Activated T-helper 2 cell treated with anti-CD3 and anti-CD28 coated beads, Interferon-gamma antibody, Interleukin-2, Interleukin-4, amounts not matched to agents 10 μg/mL and 5 μg/mL and 100 μg/mL, durations not matched to agents 14 hours and 24 hours and 36 hours (primary cell): ENCODE measurements around the gene SUMF1. TPM values are rescaled to one million over a fixed set of nuclear protein-coding genes. Genes with fewer than 3 reads are reported as not detected.
A peak's percentile ranks its signal among the peaks of the same experiment; 100 is the strongest.

Experiments
- DNase-seq: peaks from one replicate; pipeline ENCODE4 v3.0.0; 2021; ENCODE audit warnings: low spot score
- H3K27ac Mint-ChIP-seq: one replicate; pipeline ENCODE4 v1.8.0; 2021; ENCODE audit warnings: mixed read lengths
- H3K27me3 Mint-ChIP-seq: one replicate; pipeline ENCODE4 v1.8.0; 2021; ENCODE audit warnings: low read depth, mixed read lengths
- H3K36me3 Mint-ChIP-seq: one replicate; pipeline ENCODE4 v1.8.0; 2021; ENCODE audit warnings: low read depth, mixed read lengths
- H3K4me1 Mint-ChIP-seq: one replicate; pipeline ENCODE4 v1.8.0; 2021; ENCODE audit warnings: low read depth, mixed read lengths
- H3K4me3 Mint-ChIP-seq: one replicate; pipeline ENCODE4 v1.8.0; 2021; ENCODE audit warnings: low read depth, mild to moderate bottlenecking, moderate library complexity, mixed read lengths
- H3K9me3 Mint-ChIP-seq: one replicate; pipeline ENCODE4 v1.8.0; 2021; ENCODE audit warnings: mixed read lengths
- intact Hi-C: fragments of 100-400 bp; cut with micrococcal nuclease; formaldehyde crosslinking; loops from one replicate; pipeline ENCODE4 v1.15.1; 2023
- total RNA-seq: library from RNA; stranded (reverse); gene quantifications from 2 replicates; pipeline ENCODE4 v1.2.3, GENCODE V29; 2022

SUMF1 gene
- total RNA-seq, 1 donor from 2014 or later, result 7.7 TPM

DNA sequence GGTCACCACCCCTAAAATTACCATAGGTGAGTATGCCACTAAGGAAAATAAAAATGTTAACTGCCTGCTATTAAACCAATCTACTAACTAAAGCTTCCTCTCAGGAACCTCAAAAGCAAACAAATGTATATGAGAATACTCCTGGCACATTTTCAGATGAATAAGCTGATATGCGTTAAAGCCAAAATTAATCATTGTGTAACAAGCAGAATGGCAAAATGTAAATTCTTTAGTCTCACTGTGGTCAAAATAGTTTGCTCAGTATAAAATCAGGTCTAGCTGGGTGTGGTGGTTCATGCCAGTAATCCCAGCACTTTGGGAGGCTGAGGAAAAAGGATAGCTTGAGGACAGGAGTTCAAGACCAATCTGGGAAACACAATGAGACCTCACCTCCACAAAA, 53.6 kb downstream of the SUMF1 start:
- Mint-ChIP-seq H3K27me3 (no peaks in the 10 kb centered on the region), H3K4me1 (peaks cover 43% of the 10 kb centered on the region), H3K4me3 (no peak overlapping the region), H3K36me3 (peaks cover 32% of the 10 kb centered on the region), H3K27ac (no peak overlapping the region), H3K9me3 (no peaks in the 10 kb centered on the region)
- intact Hi-C loops, result no loop called here
- DNase-seq, result no peak

DNA sequence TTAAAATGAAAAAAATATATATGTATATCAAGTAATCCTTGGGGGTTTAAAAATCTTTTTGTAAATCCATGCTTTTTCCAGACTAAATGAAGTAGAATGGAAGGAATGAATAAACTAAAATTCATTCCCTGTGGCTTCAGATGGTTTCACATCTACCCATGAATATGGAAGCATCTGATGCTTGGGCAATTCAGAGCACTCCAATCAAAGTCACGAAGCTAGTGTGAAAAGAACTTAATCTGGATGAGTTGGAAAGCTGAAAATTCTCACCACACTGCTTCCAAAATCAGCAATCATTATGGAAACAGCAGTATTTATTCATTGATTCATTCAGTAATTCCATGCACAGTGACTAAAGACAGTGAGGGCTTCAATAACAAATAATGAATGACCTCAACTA, 55.2 kb downstream of the SUMF1 start:
- Mint-ChIP-seq H3K4me1 (peaks cover 57% of the 10 kb centered on the region), H3K4me3 (no peak overlapping the region), H3K9me3 (no peaks in the 10 kb centered on the region), H3K27ac (no peak overlapping the region), H3K27me3 (no peaks in the 10 kb centered on the region), H3K36me3 (peaks cover 39% of the 10 kb centered on the region)
- no peak for DNase-seq
- intact Hi-C loops, result no loop called here

- intact Hi-C loops, result no loop called here
- H3K4me1 Mint-ChIP-seq, result peaks cover 58% of the 10 kb centered on the region
- H3K4me3 Mint-ChIP-seq, result no peak overlapping the region
- H3K36me3 Mint-ChIP-seq, result peaks cover 39% of the 10 kb centered on the region
- H3K27ac Mint-ChIP-seq, result peak overlapping the region; percentile 70
- no peak for DNase-seq
- no peaks in the 10 kb centered on the region for H3K9me3 Mint-ChIP-seq
- H3K27me3 Mint-ChIP-seq, result no peaks in the 10 kb centered on the region
Measured at GRCh38 chr3:4411236-4411635, 55.8 kb downstream of the SUMF1 start.

- no peaks in the 10 kb centered on the region for H3K9me3 Mint-ChIP-seq
- H3K4me3 Mint-ChIP-seq, result no peak overlapping the region
- peaks cover 59% of the 10 kb centered on the region for H3K4me1 Mint-ChIP-seq
- intact Hi-C loops, result loop anchor here (1.0 kb wide), 1 partner anchor 57 kb away; the partner anchor contains the start of gene SUMF1
- peak overlapping the region; percentile 70 for H3K27ac Mint-ChIP-seq
- no peaks in the 10 kb centered on the region for H3K27me3 Mint-ChIP-seq
- no peak for DNase-seq
- peaks cover 39% of the 10 kb centered on the region for H3K36me3 Mint-ChIP-seq
Measured at GRCh38 chr3:4410606-4411005, 56.5 kb downstream of the SUMF1 start.

GRCh38 chr3:4409971-4410573, 57.0 kb downstream of the SUMF1 start:
- Mint-ChIP-seq H3K4me3 (peak overlapping the region; percentile 63), H3K27me3 (no peaks in the 10 kb centered on the region), H3K4me1 (peaks cover 62% of the 10 kb centered on the region), H3K27ac (peak overlapping the region; percentile 90), H3K9me3 (no peaks in the 10 kb centered on the region), H3K36me3 (peaks cover 40% of the 10 kb centered on the region)
- intact Hi-C loops, result loop anchor here (1.0 to 5.0 kb wide), 10 partner anchors 9 to 787 kb away; partner anchors contain the start of genes ITPR1 and SUMF1
- DNase-seq, result no peak

GRCh38 chr3:4409415-4409814, 57.7 kb downstream of the SUMF1 start:
- Mint-ChIP-seq H3K36me3 (peaks cover 46% of the 10 kb centered on the region), H3K27me3 (no peaks in the 10 kb centered on the region), H3K27ac (peak overlapping the region; percentile 90), H3K4me3 (peak overlapping the region; percentile 55), H3K9me3 (no peaks in the 10 kb centered on the region), H3K4me1 (peaks cover 66% of the 10 kb centered on the region)
- peak; percentile 23 for DNase-seq
- intact Hi-C loops, result loop anchor here (1.0 to 5.0 kb wide), 9 partner anchors 8 to 788 kb away; partner anchors contain the start of gene ITPR1

DNA sequence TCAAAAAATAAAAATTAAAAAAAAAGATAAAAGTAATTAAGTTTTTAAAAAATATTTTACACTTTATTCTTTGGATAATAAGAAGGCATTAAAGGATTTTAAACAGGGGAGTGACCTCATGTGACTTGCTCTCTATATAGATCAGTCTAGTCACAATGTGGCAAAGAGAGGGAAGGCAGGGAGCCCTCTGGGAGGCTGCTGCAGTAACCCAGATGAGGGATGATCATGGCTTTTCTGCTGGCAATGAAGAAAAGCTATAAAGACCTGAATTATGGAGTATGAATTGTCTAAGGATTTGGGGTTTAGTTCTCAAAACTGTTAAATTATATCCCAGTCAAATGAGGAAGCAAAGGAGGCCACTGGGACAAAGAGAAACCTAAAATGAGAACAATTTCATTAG, 58.1 kb downstream of the SUMF1 start:
- peaks cover 50% of the 10 kb centered on the region for H3K36me3 Mint-ChIP-seq
- H3K27me3 Mint-ChIP-seq, result no peaks in the 10 kb centered on the region
- peaks cover 66% of the 10 kb centered on the region for H3K4me1 Mint-ChIP-seq
- peak overlapping the region; percentile 55 for H3K4me3 Mint-ChIP-seq
- intact Hi-C loops, result loop anchor here (1.0 to 5.0 kb wide), 9 partner anchors 8 to 788 kb away; partner anchors contain the start of gene ITPR1
- DNase-seq, result no peak
- H3K27ac Mint-ChIP-seq, result peak overlapping the region; percentile 90
- H3K9me3 Mint-ChIP-seq, result no peaks in the 10 kb centered on the region

DNA sequence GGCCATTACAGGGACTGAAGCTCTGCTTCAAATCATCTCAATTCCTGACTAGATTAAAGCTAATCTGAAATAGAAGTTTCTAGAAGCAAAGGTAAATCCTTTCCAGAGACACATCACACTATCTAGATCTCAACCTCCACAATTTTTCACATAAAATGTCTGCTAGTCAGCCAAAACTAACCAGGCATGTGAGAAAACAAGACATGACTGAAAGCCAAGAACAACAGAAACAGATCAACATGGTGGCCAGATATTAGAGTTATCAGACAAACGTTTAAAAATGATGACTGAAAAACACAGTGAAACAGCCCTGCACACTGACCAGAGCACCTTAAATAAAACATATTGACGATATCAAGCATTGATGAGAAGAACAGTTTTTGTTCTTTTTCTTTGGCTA, 59.1 kb downstream of the SUMF1 start:
- H3K36me3 Mint-ChIP-seq, result peaks cover 54% of the 10 kb centered on the region
- no peaks in the 10 kb centered on the region for H3K9me3 Mint-ChIP-seq
- intact Hi-C loops, result loop anchor here (5.0 kb wide), 3 partner anchors 189 to 789 kb away; no protein-coding TSS in a partner anchor
- DNase-seq, result no peak
- H3K27me3 Mint-ChIP-seq, result no peaks in the 10 kb centered on the region
- no peak overlapping the region for H3K4me3 Mint-ChIP-seq
- H3K27ac Mint-ChIP-seq, result peak overlapping the region; percentile 21
- H3K4me1 Mint-ChIP-seq, result peaks cover 70% of the 10 kb centered on the region

DNA sequence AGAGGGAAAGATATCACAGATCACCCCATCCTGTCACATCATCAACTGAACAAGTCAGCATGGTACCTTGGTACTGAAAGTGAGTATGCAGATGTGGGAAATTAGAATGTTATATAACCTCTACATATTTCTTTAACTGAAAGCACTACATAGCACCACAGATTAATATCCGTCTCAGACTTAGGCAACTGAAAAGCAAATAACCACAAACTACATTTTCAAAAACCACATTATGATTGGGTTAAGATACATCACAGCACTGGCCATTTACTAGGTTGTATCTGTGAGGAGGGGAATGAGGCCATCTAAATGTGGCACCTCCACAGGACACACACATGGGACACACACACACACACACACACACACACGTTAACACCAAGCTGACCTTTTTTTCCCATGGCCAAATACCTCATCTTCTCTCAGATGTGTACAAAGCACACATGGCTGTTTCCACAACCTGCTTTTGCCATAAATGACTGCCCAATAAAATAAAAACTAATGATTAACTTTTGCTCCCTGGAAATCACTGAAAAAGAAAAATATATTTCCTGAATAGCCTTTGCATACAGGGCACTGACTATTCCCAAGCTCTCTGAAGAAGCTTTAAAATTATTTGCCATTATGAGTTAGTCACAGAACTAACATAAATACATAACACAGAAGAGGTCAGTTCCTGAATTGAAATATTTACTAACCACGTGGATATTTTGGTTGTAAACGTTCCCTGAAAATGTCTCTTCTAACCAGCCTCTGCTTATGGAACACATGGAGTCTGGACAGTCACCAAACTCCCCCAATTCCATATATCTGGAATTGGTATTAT, 60.1 kb downstream of the SUMF1 start:
- Mint-ChIP-seq H3K9me3 (no peaks in the 10 kb centered on the region), H3K4me3 (no peak overlapping the region), H3K27me3 (no peaks in the 10 kb centered on the region), H3K27ac (peak overlapping the region; percentile 47), H3K36me3 (peaks cover 57% of the 10 kb centered on the region), H3K4me1 (peaks cover 75% of the 10 kb centered on the region)
- DNase-seq, result no peak
- intact Hi-C loops, result loop anchor here (5.0 kb wide), 3 partner anchors 190 to 790 kb away; no protein-coding TSS in a partner anchor

DNA sequence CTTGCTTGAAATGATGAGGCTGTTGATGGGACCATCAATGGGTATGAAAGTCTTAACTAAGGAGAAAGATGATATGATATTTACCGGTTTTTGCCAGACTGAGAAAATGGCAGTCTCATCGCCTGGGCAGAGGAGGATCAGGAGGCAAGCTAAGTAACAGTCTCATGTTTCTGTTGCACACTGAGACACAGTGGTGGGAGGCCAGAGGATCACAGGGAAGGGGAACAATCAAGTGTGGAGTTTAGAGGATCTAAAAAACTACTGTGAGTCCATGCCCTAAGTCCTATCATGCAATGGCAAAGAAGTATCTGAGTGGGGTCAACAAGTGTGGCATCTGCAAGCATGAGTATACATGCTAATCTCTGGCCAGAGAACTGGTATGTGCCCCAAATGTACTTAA, 62.2 kb downstream of the SUMF1 start:
- Mint-ChIP-seq H3K27me3 (no peaks in the 10 kb centered on the region), H3K36me3 (peaks cover 50% of the 10 kb centered on the region), H3K9me3 (no peaks in the 10 kb centered on the region), H3K4me3 (no peak overlapping the region), H3K4me1 (peaks cover 67% of the 10 kb centered on the region), H3K27ac (no peak overlapping the region)
- intact Hi-C loops, result loop anchor here (5.0 kb wide), 3 partner anchors 192 to 792 kb away; no protein-coding TSS in a partner anchor
- DNase-seq, result no peak

GRCh38 chr3:4401441-4401840, 65.6 kb downstream of the SUMF1 start:
- DNase-seq, result no peak
- H3K4me3 Mint-ChIP-seq, result peak overlapping the region; percentile 37
- peaks cover 44% of the 10 kb centered on the region for H3K36me3 Mint-ChIP-seq
- H3K27me3 Mint-ChIP-seq, result no peaks in the 10 kb centered on the region
- peak overlapping the region; percentile 77 for H3K27ac Mint-ChIP-seq
- H3K9me3 Mint-ChIP-seq, result no peaks in the 10 kb centered on the region
- H3K4me1 Mint-ChIP-seq, result peaks cover 45% of the 10 kb centered on the region
- intact Hi-C loops, result loop anchor here (1.0 kb wide), 2 partner anchors 8 to 20 kb away; no protein-coding TSS in a partner anchor

DNA sequence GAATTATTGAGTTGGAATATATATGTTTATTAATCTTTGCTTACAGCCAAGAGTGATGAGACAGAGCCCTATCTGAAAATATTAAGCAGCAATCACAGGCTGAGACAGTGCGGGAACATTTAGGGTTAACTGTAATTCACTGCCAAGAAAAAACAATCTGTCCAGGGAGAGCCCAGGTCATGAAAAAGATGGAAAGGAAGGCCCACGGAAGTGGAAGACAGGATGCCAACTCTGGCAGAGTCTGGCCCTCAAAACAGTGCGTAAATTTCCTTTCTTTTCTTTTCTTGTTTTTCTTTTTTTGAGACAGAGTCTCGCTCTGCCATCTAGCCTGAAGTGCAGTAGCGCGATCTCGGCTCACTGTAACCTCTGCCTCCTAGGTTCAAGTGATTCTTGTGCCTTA, 67.6 kb downstream of the SUMF1 start:
- peaks cover 54% of the 10 kb centered on the region for H3K36me3 Mint-ChIP-seq
- H3K4me3 Mint-ChIP-seq, result no peak overlapping the region
- intact Hi-C loops, result loop anchor here (10.0 kb wide), 1 partner anchor 435 kb away; no protein-coding TSS in a partner anchor
- peaks cover 53% of the 10 kb centered on the region for H3K4me1 Mint-ChIP-seq
- no peak overlapping the region for H3K27ac Mint-ChIP-seq
- no peaks in the 10 kb centered on the region for H3K9me3 Mint-ChIP-seq
- no peaks in the 10 kb centered on the region for H3K27me3 Mint-ChIP-seq
- no peak for DNase-seq

- Mint-ChIP-seq H3K4me3 (no peak overlapping the region), H3K4me1 (peaks cover 58% of the 10 kb centered on the region), H3K9me3 (no peaks in the 10 kb centered on the region), H3K36me3 (peaks cover 53% of the 10 kb centered on the region), H3K27ac (no peak overlapping the region), H3K27me3 (no peaks in the 10 kb centered on the region)
- no peak for DNase-seq
- intact Hi-C loops, result loop anchor here (10.0 kb wide), 1 partner anchor 436 kb away; no protein-coding TSS in a partner anchor
Measured at GRCh38 chr3:4398941-4399245, 68.2 kb downstream of the SUMF1 start.
